ENCODE results near the gene LAMC2. TPM values are rescaled to one million over a fixed set of nuclear protein-coding genes. Genes with fewer than 3 reads are reported as not detected.

LAMC2 gene
- 13.3 TPM for total RNA-seq

DNA sequence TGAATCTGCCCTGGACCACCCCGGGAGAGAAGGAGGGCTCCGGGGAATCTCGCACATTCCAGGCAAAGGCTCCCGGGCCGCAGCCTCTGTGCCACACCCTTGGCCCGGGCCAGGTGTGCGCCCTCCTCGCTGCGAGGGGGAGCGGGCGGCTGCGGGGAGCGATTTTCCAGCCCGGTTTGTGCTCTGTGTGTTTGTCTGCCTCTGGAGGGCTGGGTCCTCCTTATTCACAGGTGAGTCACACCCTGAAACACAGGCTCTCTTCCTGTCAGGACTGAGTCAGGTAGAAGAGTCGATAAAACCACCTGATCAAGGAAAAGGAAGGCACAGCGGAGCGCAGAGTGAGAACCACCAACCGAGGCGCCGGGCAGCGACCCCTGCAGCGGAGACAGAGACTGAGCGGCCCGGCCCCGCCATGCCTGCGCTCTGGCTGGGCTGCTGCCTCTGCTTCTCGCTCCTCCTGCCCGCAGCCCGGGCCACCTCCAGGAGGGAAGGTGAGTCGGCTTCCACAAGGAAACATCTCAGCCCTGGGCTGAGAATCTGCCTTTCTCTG is at the start of gene LAMC2:
LAMC2 (plus strand) TSS at position 324 of the 550 bp plus-strand sequence; CDS start at position 413, 89 bp downstream.
- Histone ChIP-seq H3K4me1 (peaks cover 19% of the 10 kb centered on the region), H3K36me3 (no peaks in the 10 kb centered on the region), H3K27me3 (no peaks in the 10 kb centered on the region), H3K27ac (peak within 1 kb of the TSS; percentile 52), H3K4me3 (peak within 1 kb of the TSS; percentile 37 to 40), H3K9me3 (no peaks in the 10 kb centered on the region)
- TF ChIP-seq POLR2A (IDR thresholded peaks at IDR 0.05) (peak in 1 of 2 donors; percentile 10), POLR2AphosphoS5 (IDR thresholded peaks at IDR 0.05; ENCODE audit: insufficient read depth in 1 of 2, low read depth in 1 of 2) (peak; percentile 67 to 70), CTCF (IDR thresholded peaks at IDR 0.05) (peak in 1 of 3 experiments; percentile 8)
- no peak for DNase-seq (ENCODE audit: extremely low spot score in 2 of 2)
- intact Hi-C loops (cut with DNase I) = no loop called here

DNA sequence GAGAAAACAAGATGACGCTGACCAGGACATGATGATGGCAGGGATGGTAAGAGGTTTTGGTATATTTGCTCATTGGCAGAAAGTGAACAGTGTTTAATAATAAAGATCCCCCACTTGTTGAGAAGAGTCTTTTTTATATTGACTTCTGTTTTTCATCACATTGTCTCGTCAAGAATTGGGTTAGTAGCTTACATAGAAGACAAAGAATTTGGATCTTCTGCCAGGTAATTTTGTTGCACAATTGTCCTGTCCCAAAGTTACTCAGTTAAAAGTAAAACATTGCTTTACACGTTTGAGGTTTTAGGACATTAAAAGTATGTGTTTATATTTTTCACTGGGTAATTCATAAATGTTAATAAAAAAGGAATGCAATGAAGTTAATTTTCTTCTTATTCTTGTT is 48.3 kb upstream of the LAMC2 start:
- Histone ChIP-seq H3K27ac (peak overlapping the region; percentile 28), H3K27me3 (no peaks in the 10 kb centered on the region), H3K4me1 (peaks cover 33% of the 10 kb centered on the region), H3K36me3 (peaks cover 0 to 44% of the 10 kb centered on the region in 2 donors), H3K4me3 (no peak overlapping the region), H3K9me3 (no peaks in the 10 kb centered on the region)
- no peak for DNase-seq (ENCODE audit: extremely low spot score in 2 of 2)
- TF ChIP-seq POLR2AphosphoS5 (IDR thresholded peaks at IDR 0.05; ENCODE audit: insufficient read depth in 1 of 2, low read depth in 1 of 2) (peak; percentile 13 to 68), POLR2A (IDR thresholded peaks at IDR 0.05) (no peak)
- intact Hi-C loops (cut with DNase I) = loop anchor here (10.0 kb wide), 1 partner anchor 113 kb away; the partner anchor contains the start of gene LAMC1

DNA sequence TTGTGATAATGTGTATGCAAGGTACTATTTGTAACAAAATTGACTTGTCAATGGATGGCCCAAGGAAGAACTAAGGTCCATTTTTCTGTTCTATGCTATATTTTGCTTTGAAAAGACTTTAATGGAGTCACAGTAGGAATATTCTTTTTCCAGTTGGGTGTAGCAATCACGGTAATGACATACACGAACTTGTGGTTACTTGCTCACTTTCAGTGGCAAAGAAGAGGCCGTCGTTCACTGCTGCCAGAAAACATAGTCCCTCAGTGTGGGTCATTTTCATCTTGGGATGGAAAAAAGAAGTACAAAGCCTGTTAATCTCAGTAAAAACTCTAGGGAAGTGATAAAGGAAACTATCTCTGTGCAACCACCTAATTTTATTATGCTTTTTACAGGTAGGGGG is 47.8 kb upstream of the LAMC2 start:
- TF ChIP-seq POLR2AphosphoS5 (IDR thresholded peaks at IDR 0.05; ENCODE audit: insufficient read depth in 1 of 2, low read depth in 1 of 2) (no peak), CTCF (IDR thresholded peaks at IDR 0.05) (no peak), POLR2A (IDR thresholded peaks at IDR 0.05) (no peak)
- Histone ChIP-seq H3K9me3 (no peaks in the 10 kb centered on the region), H3K36me3 (peaks cover 0 to 42% of the 10 kb centered on the region in 2 donors), H3K27me3 (no peaks in the 10 kb centered on the region), H3K4me1 (peaks cover 33% of the 10 kb centered on the region), H3K27ac (peak overlapping the region; percentile 72), H3K4me3 (no peak overlapping the region)
- DNase-seq (ENCODE audit: extremely low spot score in 2 of 2) = no peak
- intact Hi-C loops (cut with DNase I) = loop anchor here (10.0 kb wide), 1 partner anchor 114 kb away; the partner anchor contains the start of gene LAMC1

GRCh38 chr1:183139281-183139942 is 46.7 kb upstream of the LAMC2 start:
- H3K4me1 ChIP-seq = peaks cover 33% of the 10 kb centered on the region
- peak overlapping the region; percentile 72 for H3K27ac ChIP-seq
- no peaks in the 10 kb centered on the region for H3K27me3 ChIP-seq
- H3K36me3 ChIP-seq = peaks cover 0 to 36% of the 10 kb centered on the region in 2 donors
- H3K4me3 ChIP-seq = no peak overlapping the region
- no peak for DNase-seq (ENCODE audit: extremely low spot score in 2 of 2)
- TF ChIP-seq CTCF (IDR thresholded peaks at IDR 0.05) = no peak
- TF ChIP-seq POLR2A (IDR thresholded peaks at IDR 0.05) = no peak
- TF ChIP-seq POLR2AphosphoS5 (IDR thresholded peaks at IDR 0.05; ENCODE audit: insufficient read depth in 1 of 2, low read depth in 1 of 2) = peak in 1 of 2 donors; percentile 55
- H3K9me3 ChIP-seq = no peaks in the 10 kb centered on the region
- intact Hi-C loops (cut with DNase I) = loop anchor here (10.0 kb wide), 1 partner anchor 115 kb away; the partner anchor contains the start of gene LAMC1

DNA sequence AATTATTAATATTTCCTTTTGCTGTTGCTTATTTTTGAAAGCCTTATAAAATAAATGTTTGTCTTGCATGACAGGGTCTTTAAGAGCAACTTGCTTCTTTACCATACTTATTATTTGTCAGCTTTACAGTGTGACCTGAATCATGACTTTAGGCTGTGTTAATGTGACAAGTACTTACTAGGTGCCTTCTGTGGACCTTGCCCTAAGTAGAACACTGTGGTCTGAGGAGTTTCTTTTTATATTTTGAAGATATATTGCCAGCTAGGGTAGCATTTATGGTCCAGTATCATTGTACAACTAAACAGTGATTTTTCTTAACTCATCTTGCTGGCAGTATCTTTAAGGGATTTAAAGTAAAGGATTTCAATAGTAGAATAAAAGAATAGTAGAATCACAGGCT is 45.4 kb upstream of the LAMC2 start:
- peaks cover 33% of the 10 kb centered on the region for H3K4me1 ChIP-seq
- no peak overlapping the region for H3K27ac ChIP-seq
- no peaks in the 10 kb centered on the region for H3K27me3 ChIP-seq
- TF ChIP-seq POLR2AphosphoS5 (IDR thresholded peaks at IDR 0.05; ENCODE audit: insufficient read depth in 1 of 2, low read depth in 1 of 2) (no peak), POLR2A (IDR thresholded peaks at IDR 0.05) (no peak), CTCF (IDR thresholded peaks at IDR 0.05) (no peak)
- intact Hi-C loops (cut with DNase I) = no loop called here
- peaks cover 0 to 26% of the 10 kb centered on the region in 2 donors for H3K36me3 ChIP-seq
- no peaks in the 10 kb centered on the region for H3K9me3 ChIP-seq
- no peak overlapping the region for H3K4me3 ChIP-seq
- no peak for DNase-seq (ENCODE audit: extremely low spot score in 2 of 2)

Measured in vagina (tissue), 2 donors.